OCI-LY7 (cell line): ENCODE measurements around the gene TINAGL1. TPM values are rescaled to one million over a fixed set of nuclear protein-coding genes. Genes with fewer than 3 reads are reported as not detected.
A peak's percentile ranks its signal among the peaks of the same experiment; 100 is the strongest.

ENCODE experiments used
- Bru-seq: library from RNA; stranded (reverse); fragments of 400-500 nt; gene quantifications from one replicate; lab custom pipeline; 2021; lab: Mats Ljungman, UMichigan
- BruChase-seq, 2 experiments: library from RNA; stranded (reverse); fragments of 400-500 nt; gene quantifications; one replicate each; lab custom pipeline; 2021; lab: Mats Ljungman, UMichigan
- BruUV-seq: library from RNA; stranded (reverse); fragments of 400-500 nt; replicated peaks from 2 replicates; lab custom pipeline; 2021; lab: Mats Ljungman, UMichigan
- CTCF ChIA-PET: fragments of 300-600 bp; sonication (Branson Sonifier 250); formaldehyde crosslinking; loops from one replicate; lab custom pipeline; 2022; ENCODE audit warnings: antibody characterized with exemption; ENCODE audit not compliant: unreplicated experiment; lab: Charles Lee
- POLR2A ChIA-PET: fragments of 300-600 bp; sonication (Branson Sonifier 250); formaldehyde crosslinking; loops from one replicate; lab custom pipeline; 2022; ENCODE audit warnings: antibody characterized with exemption; lab: Charles Lee
- DNase-seq: peaks from one replicate; pipeline ENCODE4 v3.0.0-alpha.2; 2015; ENCODE audit warnings: low spot score
- H2AFZ ChIP-seq: fragments of 200-600 bp; sonication (generic), shearing (Covaris generic); 2 replicates; pipeline ENCODE4 v1.6.1; 2014; ENCODE audit warnings: mild to moderate bottlenecking, antibody characterized with exemption, low read length, moderate library complexity
- H3K27ac ChIP-seq: fragments of 200-600 bp; sonication (generic); 2 replicates; pipeline ENCODE4 v1.5.1; 2014; ENCODE audit warnings: mixed run types, low read depth, mild to moderate bottlenecking, moderate library complexity, low read length, inconsistent platforms; ENCODE audit not compliant: poor library complexity, severe bottlenecking
- H3K36me3 ChIP-seq: fragments of 200-600 bp; sonication (generic); 2 replicates; pipeline ENCODE4 v1.6.1; 2014; ENCODE audit warnings: mild to moderate bottlenecking, antibody characterized with exemption, low read length, moderate library complexity, mixed read lengths; ENCODE audit not compliant: insufficient read depth
- H3K4me1 ChIP-seq: fragments of 200-600 bp; sonication (generic); 2 replicates; pipeline ENCODE4 v1.5.1; 2014; ENCODE audit warnings: mild to moderate bottlenecking, low read length; ENCODE audit not compliant: insufficient read depth, poor library complexity, severe bottlenecking
- H3K4me2 ChIP-seq: fragments of 200-600 bp; sonication (generic); 2 replicates; pipeline ENCODE4 v1.6.1; 2014; ENCODE audit warnings: mild to moderate bottlenecking, low read length
- H3K4me3 ChIP-seq: fragments of 200-600 bp; sonication (generic); 2 replicates; pipeline ENCODE4 v1.5.1; 2014; ENCODE audit warnings: mild to moderate bottlenecking, low read depth, low read length; ENCODE audit not compliant: poor library complexity, severe bottlenecking
- H3K79me2 ChIP-seq: fragments of 200-600 bp; sonication (generic); 2 replicates; pipeline ENCODE4 v1.6.1; 2016; ENCODE audit warnings: low read depth, mild to moderate bottlenecking, low read length, moderate library complexity, mixed read lengths; ENCODE audit not compliant: insufficient read depth
- H3K9me2 ChIP-seq: fragments of 200-600 bp; sonication (generic); 2 replicates; pipeline ENCODE4 v1.6.1; 2016; ENCODE audit warnings: mild to moderate bottlenecking, low read length, mixed read lengths; ENCODE audit not compliant: insufficient read depth
- H3K9me3 ChIP-seq: fragments of 200-600 bp; sonication (generic); 2 replicates; pipeline ENCODE4 v1.6.1; 2014; ENCODE audit warnings: mild to moderate bottlenecking, mixed run types, low read length, mixed read lengths
- H4K20me1 ChIP-seq: fragments of 200-600 bp; sonication (generic); 2 replicates; pipeline ENCODE4 v1.6.1; 2014; ENCODE audit warnings: mild to moderate bottlenecking, antibody characterized with exemption, low read length, moderate library complexity, mixed read lengths; ENCODE audit not compliant: insufficient read depth
- CTCF ChIP-seq: fragments of 200-600 bp; sonication (generic); conservative IDR thresholded peaks from 2 replicates; pipeline ENCODE4 v1.5.1; 2014; ENCODE audit warnings: mild to moderate bottlenecking, antibody characterized with exemption, low read length, moderate library complexity, mixed read lengths
- EZH2phosphoT487 ChIP-seq: fragments of 200-600 bp; sonication (generic); IDR thresholded peaks from 2 replicates; pipeline ENCODE4 v1.6.1; 2018; ENCODE audit warnings: low read depth, borderline replicate concordance, mild to moderate bottlenecking, mixed run types, antibody characterized with exemption, low read length, moderate library complexity, mixed read lengths
- intact Hi-C: fragments of 100-400 bp; cut with micrococcal nuclease; formaldehyde crosslinking; loops from one replicate; pipeline ENCODE4 v1.10.0; 2022; ENCODE audit not compliant: unreplicated experiment
- long read RNA-seq: library from polyadenylated mRNA; stranded (forward); transcript quantifications from one replicate; pipeline ENCODE4 v2.0.0, GENCODE V29; 2022
- total RNA-seq, 2 experiments: library from RNA; depleted of rRNA in 1 of 2; stranded (reverse); fragments of >200 nt in 1 of 2; shearing (Covaris generic) in 1 of 2; gene quantifications; 2 replicates each; pipeline ENCODE4 v1.2.3, GENCODE V29; 2014 to 2022

TINAGL1 gene
- not detected in 2 replicates for total RNA-seq (2014; rRNA removed; shearing (Covaris generic))
- total RNA-seq (2022), result 0.17 TPM in 1 of 2 replicates, not detected in the other
- percentile 9 among the genes with signal in this experiment for Bru-seq, nascent RNA
- percentile 15 among the genes with signal in this experiment for BruChase-seq, experiment 1, labeled RNA remaining after a 6-hour chase
- percentile 15 among the genes with signal in this experiment for BruChase-seq, experiment 2, labeled RNA remaining after a 2-hour chase
- long read RNA-seq, result 0 reads

- Histone ChIP-seq H3K4me1 (peaks cover 5% of the 10 kb centered on the region), H3K9me3 (no peaks in the 10 kb centered on the region), H2AFZ (no peak within 1 kb of the TSS), H4K20me1 (no peaks in the 10 kb centered on the region; the same call in 1 of the 2 replicates), H3K79me2 (no peaks in the 10 kb centered on the region), H3K27ac (no peak within 1 kb of the TSS), H3K9me2 (no peaks in the 10 kb centered on the region), H3K4me3 (no peak within 1 kb of the TSS), H3K4me2 (no peak within 1 kb of the TSS), H3K36me3 (no peaks in the 10 kb centered on the region)
- ChIA-PET CTCF (no interaction called here), POLR2A (no interaction called here)
- DNase-seq, result no peak
- no TSS peak for BruUV-seq
- intact Hi-C loops, result no loop called here
- TF ChIP-seq EZH2phosphoT487, result no peak
Measured at GRCh38 chr1:31576201-31576669, at the start of gene TINAGL1. TINAGL1 (plus strand) TSS chr1:31576515; CDS start chr1:31577149, 634 bp downstream.

- Histone ChIP-seq H3K9me2 (no peaks in the 10 kb centered on the region), H3K4me1 (no peaks in the 10 kb centered on the region), H3K27ac (no peak overlapping the region), H3K79me2 (no peaks in the 10 kb centered on the region), H3K4me3 (no peak overlapping the region), H3K36me3 (no peaks in the 10 kb centered on the region), H4K20me1 (no peaks in the 10 kb centered on the region), H3K9me3 (no peaks in the 10 kb centered on the region), H3K4me2 (no peak overlapping the region), H2AFZ (no peak overlapping the region)
- no peak for DNase-seq
- TF ChIP-seq CTCF (no peak), EZH2phosphoT487 (no peak)
- BruUV-seq, result no TSS peak
- ChIA-PET CTCF (no interaction called here), POLR2A (interaction anchor here (0.5 kb wide), 1 partner anchor 575 kb away, joined by 4 read pairs; no protein-coding TSS in a partner anchor)
- intact Hi-C loops, result no loop called here
Measured at GRCh38 chr1:31529999-31530684, 46.2 kb upstream of the TINAGL1 start.

- no peak overlapping the region for H3K4me3 ChIP-seq
- H3K9me2 ChIP-seq, result no peaks in the 10 kb centered on the region
- no peaks in the 10 kb centered on the region for H3K79me2 ChIP-seq
- no peak overlapping the region for H3K4me2 ChIP-seq
- no peaks in the 10 kb centered on the region for H4K20me1 ChIP-seq
- no peaks in the 10 kb centered on the region for H3K9me3 ChIP-seq
- intact Hi-C loops, result no loop called here
- BruUV-seq, result no TSS peak
- no peak overlapping the region for H2AFZ ChIP-seq
- no peaks in the 10 kb centered on the region for H3K36me3 ChIP-seq
- TF ChIP-seq EZH2phosphoT487, result no peak
- TF ChIP-seq CTCF, result no peak
- DNase-seq, result no peak
- no peaks in the 10 kb centered on the region for H3K4me1 ChIP-seq
- POLR2A ChIA-PET, result interaction anchor here (1.6 kb wide), 1 partner anchor 18 kb away, joined by 4 read pairs; no protein-coding TSS in a partner anchor
- no peak overlapping the region for H3K27ac ChIP-seq
- CTCF ChIA-PET, result no interaction called here
Measured at GRCh38 chr1:31531177-31531999, 44.9 kb upstream of the TINAGL1 start.
